Endothelial cell of umbilical vein (primary cell): Measurements from ENCODE around the gene CEP19. TPM values are rescaled to one million over a fixed set of nuclear protein-coding genes. Genes with fewer than 3 reads are reported as not detected.

Experiments
- BruUV-seq: library from RNA; stranded (reverse); fragments of 400-500 nt; replicated peaks from 2 replicates; lab custom pipeline; 2021; lab: Mats Ljungman, UMichigan
- CTCF ChIA-PET: fragments of 300-600, 350-600 bp; sonication (Branson Sonifier 250); formaldehyde crosslinking; loops from one replicate; lab custom pipeline; 2021; ENCODE audit warnings: antibody characterized with exemption, inconsistent platforms; lab: Charles Lee
- POLR2A ChIA-PET: fragments of 300-600, 350-600 bp; sonication (Branson Sonifier 250); formaldehyde crosslinking; loops from one replicate; lab custom pipeline; 2021; ENCODE audit warnings: antibody characterized with exemption, inconsistent platforms; lab: Charles Lee
- DNase-seq: peaks from one replicate; pipeline ENCODE4 v3.0.0-alpha.2; 2011; ENCODE audit warnings: low read depth, low spot score
- FAIRE-seq: peaks from 2 replicates; lab custom pipeline; 2011; peaks lifted over from hg19 to GRCh38; lab: Jason Lieb, UNC
- H2AFZ ChIP-seq: 2 replicates; pipeline ENCODE4 v1.6.0; 2012; ENCODE audit warnings: low read depth, low read length, control low read depth, inconsistent platforms
- H3K27ac ChIP-seq: 2 replicates; pipeline ENCODE4 v1.5.1; 2011; ENCODE audit warnings: low read depth, mild to moderate bottlenecking, control low read depth, low read length, moderate library complexity; ENCODE audit not compliant: insufficient read depth
- H3K27me3 ChIP-seq, 2 experiments: 2 replicates each; pipeline versions ENCODE4 v1.6.0 to v1.6.1; 2011; ENCODE audit warnings: low read length in 2 of 2, mixed read lengths in 1 of 2; ENCODE audit not compliant: control insufficient read depth in 2 of 2, insufficient read depth in 2 of 2
- H3K36me3 ChIP-seq, 2 experiments: 2 replicates in 1 of 2; 3 replicates in 1 of 2; pipeline ENCODE4 v1.5.1; 2011; ENCODE audit warnings: low read length in 2 of 2, mild to moderate bottlenecking in 1 of 2, moderate library complexity in 1 of 2; ENCODE audit not compliant: control insufficient read depth in 2 of 2, insufficient read depth in 2 of 2; ENCODE audit errors: extremely low read depth in 1 of 2
- H3K4me1 ChIP-seq: 3 replicates; pipeline ENCODE4 v1.5.1; 2011; ENCODE audit warnings: mild to moderate bottlenecking, low read length; ENCODE audit not compliant: control insufficient read depth, insufficient read depth; ENCODE audit errors: extremely low read depth
- H3K4me2 ChIP-seq: 2 replicates; pipeline ENCODE4 v1.6.1; 2011; ENCODE audit warnings: low read length, control low read depth, mixed read lengths; ENCODE audit not compliant: insufficient read depth
- H3K4me3 ChIP-seq, 3 experiments: fragments of 200-600 bp in 1 of 3; sonication (generic), shearing (Covaris generic) in 1 of 3; replicated peaks in 1 of 3; 2 replicates each; pipeline ENCODE4 v1.5.1; 2011 to 2016; ENCODE audit warnings: control low read depth in 3 of 3, low read length in 3 of 3, mild to moderate bottlenecking in 2 of 3, inconsistent platforms in 1 of 3, low read depth in 1 of 3, moderate library complexity in 1 of 3; ENCODE audit not compliant: insufficient read depth in 1 of 3
- H3K79me2 ChIP-seq: 2 replicates; pipeline ENCODE4 v1.6.0; 2012; ENCODE audit warnings: low read length, inconsistent platforms; ENCODE audit not compliant: control insufficient read depth, insufficient read depth
- H3K9ac ChIP-seq: replicated peaks from 2 replicates; pipeline ENCODE3; 2011; ENCODE audit warnings: low read length, control low read depth; ENCODE audit not compliant: insufficient read depth; ENCODE audit errors: extremely low read depth
- H3K9me1 ChIP-seq: replicated peaks from 3 replicates; pipeline ENCODE4 v1.6.0; 2011; ENCODE audit warnings: mild to moderate bottlenecking, low read length; ENCODE audit not compliant: control insufficient read depth, insufficient read depth; ENCODE audit errors: extremely low read depth
- H3K9me3 ChIP-seq: replicated peaks from 2 replicates; pipeline ENCODE4 v1.5.1; 2012; ENCODE audit warnings: low read length, inconsistent platforms; ENCODE audit not compliant: control insufficient read depth, insufficient read depth
- H4K20me1 ChIP-seq: replicated peaks from 2 replicates; pipeline ENCODE3; 2011; ENCODE audit warnings: mild to moderate bottlenecking, low read length; ENCODE audit not compliant: control insufficient read depth, insufficient read depth; ENCODE audit errors: extremely low read depth
- CTCF ChIP-seq, 2 donors: IDR thresholded peaks; 1 replicate in 1 of 2; 2 replicates in 1 of 2; pipeline ENCODE4 v1.5.1; 2011; ENCODE audit warnings: low read length in 2 of 2, mild to moderate bottlenecking in 2 of 2, moderate library complexity in 2 of 2, control low read depth in 1 of 2, inconsistent platforms in 1 of 2, low read depth in 1 of 2; ENCODE audit not compliant: insufficient read depth in 1 of 2; ENCODE audit errors: extremely low read depth in 1 of 2
- EZH2 ChIP-seq: IDR thresholded peaks from 2 replicates; pipeline ENCODE4 v1.6.1; 2012; ENCODE audit warnings: borderline replicate concordance, low read depth, mild to moderate bottlenecking, moderate library complexity, low read length, inconsistent platforms; ENCODE audit not compliant: severe bottlenecking
- FOS ChIP-seq: IDR thresholded peaks from 2 replicates; pipeline ENCODE4 v1.6.1; 2011; ENCODE audit warnings: mild to moderate bottlenecking, low read length, moderate library complexity, borderline replicate concordance; ENCODE audit not compliant: insufficient read depth
- GATA2 ChIP-seq: IDR thresholded peaks from 2 replicates; pipeline ENCODE4 v1.7.0; 2011; ENCODE audit warnings: low read depth, mild to moderate bottlenecking, moderate library complexity, mixed read lengths, low read length; ENCODE audit not compliant: insufficient read length, insufficient read depth
- JUN ChIP-seq: IDR thresholded peaks from 2 replicates; pipeline ENCODE4 v1.6.1; 2011; ENCODE audit warnings: borderline replicate concordance, low read depth; ENCODE audit not compliant: insufficient read length, insufficient read depth
- MAX ChIP-seq: IDR thresholded peaks from 2 replicates; pipeline ENCODE4 v1.6.1; 2011; ENCODE audit not compliant: insufficient read depth, insufficient read length
- MYC ChIP-seq: IDR thresholded peaks from one replicate; pipeline ENCODE4 v1.6.1; 2011; ENCODE audit warnings: mild to moderate bottlenecking, low read depth, low read length
- POLR2A ChIP-seq: IDR thresholded peaks from 2 replicates; pipeline ENCODE4 v1.6.1; 2012; ENCODE audit warnings: low read depth, mild to moderate bottlenecking, control low read depth, low read length
- POLR2AphosphoS5 ChIP-seq: IDR thresholded peaks from 2 replicates; pipeline ENCODE4 v1.6.1; 2012; ENCODE audit warnings: low read depth, mild to moderate bottlenecking, control low read depth, low read length, moderate library complexity; ENCODE audit not compliant: insufficient read depth
- dilution Hi-C: fragments of 300-500 bp; cut with MboI; formaldehyde crosslinking; loops from one replicate; pipeline ENCODE4 v1.15.0; 2019; ENCODE audit warnings: low sequenced_read_pairs; ENCODE audit not compliant: extremely low pct_ligation_motif_present
- intact Hi-C: fragments of 100-400 bp; cut with micrococcal nuclease; formaldehyde crosslinking; loops from one replicate; pipeline ENCODE4 v1.10.0; 2022
- polyA plus RNA-seq, 4 experiments: library from polyadenylated mRNA; depleted of rRNA in 3 of 4; stranded (reverse) in 3 of 4; unstranded in 1 of 4; fragments of >200 nt; gene quantifications; 2 replicates each; pipeline versions ENCODE4 v1.2.1 to v1.2.3, GENCODE V29; 2011 to 2012; ENCODE audit warnings: missing spikeins in 1 of 4
- total RNA-seq: library from RNA; stranded (reverse); gene quantifications from 2 replicates; pipeline ENCODE4 v1.2.3, GENCODE V29; 2021

Gene CEP19
- total and polyA plus RNA-seq, 2 donors (not counting 3 experiments of a cell fraction or from before 2014, with no cell fraction given), result 0.87 to 1.6 TPM

- FAIRE-seq, result no peak
Observed at GRCh38 chr3:196660381-196661166, 51.5 kb downstream of the CEP19 start.

More at GRCh38 chr3:196660381-196661166, 51.5 kb downstream of the CEP19 start:
- Histone ChIP-seq H3K27me3 (no peaks in the 10 kb centered on the region), H3K9ac (no peak overlapping the region), H3K9me1 (no peaks in the 10 kb centered on the region), H2AFZ (no peak overlapping the region), H3K4me3 (no peak overlapping the region), H3K79me2 (no peaks in the 10 kb centered on the region), H3K36me3 (no peaks in the 10 kb centered on the region), H4K20me1 (no peaks in the 10 kb centered on the region), H3K9me3 (no peaks in the 10 kb centered on the region), H3K4me2 (no peak overlapping the region), H3K4me1 (no peaks in the 10 kb centered on the region), H3K27ac (no peak overlapping the region)
- ChIA-PET CTCF (interaction anchor here (1.1 to 1.5 kb wide), 2 partner anchors 10 kb away, joined by 4 to 6 read pairs; no protein-coding TSS in a partner anchor), POLR2A (interaction anchor here (0.9 kb wide), 1 partner anchor 10 kb away, joined by 3 read pairs; no protein-coding TSS in a partner anchor)
- dilution Hi-C loops, result no loop called here
- TF ChIP-seq GATA2 (no peak), EZH2 (no peak), MYC (no peak), POLR2A (no peak), MAX (no peak), CTCF (IDR thresholded peaks at IDR 0.05; ENCODE audit: extremely low read depth in 1 of 2, insufficient read depth in 1 of 2, low read depth in 1 of 2, low read length in 2 of 2) (no peak), JUN (no peak), FOS (no peak), POLR2AphosphoS5 (no peak)
- intact Hi-C loops, result no loop called here
- BruUV-seq, result TSS peak; percentile 21
- no peak for DNase-seq
